Ovary (tissue), 3 donors: ENCODE data around the gene NEDD4L.

Source experiments
- CTCF ChIP-seq, 3 donors: fragments of 450-650 bp in 2 of 3; fragments of 200-600 bp in 1 of 3; IDR thresholded peaks; one replicate each; pipeline versions ENCODE4 v1.5.1 to v1.8.0; 2016 to 2022; ENCODE audit warnings: antibody characterized with exemption in 3 of 3, mild to moderate bottlenecking in 1 of 3
- EP300 ChIP-seq: sonication (generic); formaldehyde crosslinking; IDR thresholded peaks from one replicate; pipeline ENCODE4 v1.6.1; 2017; ENCODE audit warnings: antibody characterized with exemption
- POLR2A ChIP-seq: fragments of 450-650 bp; IDR thresholded peaks from one replicate; pipeline ENCODE4 v1.6.1; 2017; ENCODE audit warnings: antibody characterized with exemption, mild to moderate bottlenecking, moderate library complexity
- donor health status: DM: no; HTN: no; CAD: no.

- no peak for TF ChIP-seq POLR2A
- TF ChIP-seq CTCF (IDR thresholded peaks at IDR 0.05): no peak
- TF ChIP-seq EP300: no peak
These were observed 69.3 kb downstream of the NEDD4L start for GRCh38 chr18:58113337-58113736.
